Trophoblast cell (in vitro differentiated cells and primary cell): Measurements from ENCODE around the gene TMEM215.

Experiments
- DNase-seq, 2 donors: peaks; one replicate each; pipeline ENCODE4 v3.0.0-alpha.2; 2016
- H2AFZ ChIP-seq: 2 replicates; pipeline ENCODE4 v1.6.1; 2013; ENCODE audit warnings: low read length, moderate library complexity, mild to moderate bottlenecking; ENCODE audit not compliant: insufficient read depth, poor library complexity
- H2AK5ac ChIP-seq: 2 replicates; pipeline ENCODE4 v1.6.1; 2013; ENCODE audit warnings: mild to moderate bottlenecking, low read length
- H2BK120ac ChIP-seq: 2 replicates; pipeline ENCODE4 v1.6.1; 2013; ENCODE audit warnings: low read length, mild to moderate bottlenecking, moderate library complexity; ENCODE audit not compliant: insufficient read depth, poor library complexity
- H2BK12ac ChIP-seq: 2 replicates; pipeline ENCODE4 v1.6.1; 2013; ENCODE audit warnings: mild to moderate bottlenecking, low read length, moderate library complexity
- H2BK5ac ChIP-seq: 2 replicates; pipeline ENCODE4 v1.6.1; 2013; ENCODE audit warnings: low read length, low read depth, moderate library complexity, mild to moderate bottlenecking; ENCODE audit not compliant: poor library complexity
- H3K14ac ChIP-seq: 2 replicates; pipeline ENCODE4 v1.6.1; 2013; ENCODE audit warnings: mild to moderate bottlenecking, low read length
- H3K18ac ChIP-seq: 2 replicates; pipeline ENCODE4 v1.6.1; 2013; ENCODE audit warnings: mild to moderate bottlenecking, low read length
- H3K23ac ChIP-seq: 2 replicates; pipeline ENCODE4 v1.6.1; 2013; ENCODE audit warnings: low read length
- H3K27ac ChIP-seq: 2 replicates; pipeline ENCODE4 v1.5.1; 2013; ENCODE audit warnings: low read depth, mild to moderate bottlenecking, inconsistent platforms, low read length, moderate library complexity
- H3K27me3 ChIP-seq: 2 replicates; pipeline ENCODE4 v1.6.1; 2013; ENCODE audit warnings: inconsistent platforms, mild to moderate bottlenecking, low read length, moderate library complexity; ENCODE audit not compliant: insufficient read depth
- H3K36me3 ChIP-seq, 2 experiments: 1 replicate in 1 of 2; 2 replicates in 1 of 2; pipeline ENCODE4 v1.6.1; 2013; ENCODE audit warnings: low read length in 2 of 2, mild to moderate bottlenecking in 2 of 2, moderate library complexity in 1 of 2; ENCODE audit not compliant: insufficient read depth in 2 of 2, control insufficient read depth in 1 of 2
- H3K4ac ChIP-seq: 2 replicates; pipeline ENCODE4 v1.6.1; 2013; ENCODE audit warnings: low read depth, mild to moderate bottlenecking, low read length, moderate library complexity
- H3K4me1 ChIP-seq, 2 experiments: 1 replicate in 1 of 2; 2 replicates in 1 of 2; pipeline ENCODE4 v1.6.1; 2013; ENCODE audit warnings: low read length in 2 of 2, mild to moderate bottlenecking in 2 of 2, moderate library complexity in 1 of 2; ENCODE audit not compliant: insufficient read depth in 2 of 2, control insufficient read depth in 1 of 2
- H3K4me2 ChIP-seq: 2 replicates; pipeline ENCODE4 v1.6.1; 2013; ENCODE audit warnings: inconsistent platforms, mild to moderate bottlenecking, low read length, moderate library complexity
- H3K4me3 ChIP-seq: 2 replicates; pipeline ENCODE4 v1.5.1; 2013; ENCODE audit warnings: mild to moderate bottlenecking, low read depth, low read length, inconsistent platforms
- H3K79me1 ChIP-seq: one replicate; pipeline ENCODE4 v1.6.1; 2013; ENCODE audit warnings: low read length
- H3K79me2 ChIP-seq: 2 replicates; pipeline ENCODE4 v1.6.1; 2013; ENCODE audit warnings: low read length, mild to moderate bottlenecking; ENCODE audit not compliant: control insufficient read depth, insufficient read depth, poor library complexity
- H3K9ac ChIP-seq: 2 replicates; pipeline ENCODE4 v1.6.1; 2013; ENCODE audit warnings: mild to moderate bottlenecking, low read length
- H3K9me3 ChIP-seq: 2 replicates; pipeline ENCODE4 v1.6.1; 2013; ENCODE audit warnings: low read depth, mild to moderate bottlenecking, control low read depth, inconsistent platforms, low read length; ENCODE audit not compliant: insufficient read depth
- H4K12ac ChIP-seq: 2 replicates; pipeline ENCODE4 v1.6.1; 2013; ENCODE audit warnings: low read depth, mild to moderate bottlenecking, low read length, moderate library complexity
- H4K8ac ChIP-seq: 2 replicates; pipeline ENCODE4 v1.6.1; 2013; ENCODE audit warnings: low read depth, mild to moderate bottlenecking, low read length, moderate library complexity
- H4K91ac ChIP-seq: one replicate; pipeline ENCODE4 v1.6.1; 2013; ENCODE audit warnings: low read depth, mild to moderate bottlenecking, low read length, moderate library complexity
- WGBS: extraction: QIAGEN DNeasy Blood & Tissue Kit; methylation state at CpG from one replicate; pipeline ENCODE4 v1.1.7; 2013; ENCODE audit warnings: missing lambda C conversion rate; ENCODE audit not compliant: insufficient read length, insufficient coverage; ENCODE audit errors: extremely low coverage; 5-methylcytosine and 5-hydroxymethylcytosine counted together

The TMEM215 gene

DNA sequence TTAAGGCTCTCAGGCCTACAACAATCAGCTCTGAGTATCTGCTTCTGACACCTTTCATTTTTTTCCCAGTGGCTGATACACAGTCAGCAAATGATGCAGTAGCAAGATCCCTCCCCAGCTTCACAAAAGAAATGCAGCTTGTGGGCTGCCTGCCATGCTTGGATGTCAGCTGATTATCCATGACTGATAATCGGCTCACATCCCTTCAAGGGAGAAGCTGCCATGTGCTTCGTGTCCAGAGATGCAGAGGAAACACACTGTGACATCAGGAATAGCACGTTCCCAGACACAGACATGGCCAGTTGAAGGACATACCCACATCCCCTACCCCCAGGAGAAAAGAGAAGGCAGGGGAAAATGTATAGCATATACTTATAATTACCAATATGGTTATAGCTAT lies 27.9 kb downstream of the TMEM215 start:
- no peak overlapping the region for H2AFZ ChIP-seq
- H3K18ac ChIP-seq: no peak overlapping the region
- H4K12ac ChIP-seq: no peak overlapping the region
- H3K27me3 ChIP-seq: no peaks in the 10 kb centered on the region
- DNase-seq: no peak
- no peak overlapping the region for H3K9ac ChIP-seq
- no peaks in the 10 kb centered on the region for H3K4me1 ChIP-seq
- no CpG with 5 or more reads among the region's 3 CpGs for WGBS
- H2BK5ac ChIP-seq: no peak overlapping the region
- H3K23ac ChIP-seq: no peak overlapping the region
- H2BK12ac ChIP-seq: no peak overlapping the region
- no peak overlapping the region for H2AK5ac ChIP-seq
- no peaks in the 10 kb centered on the region for H3K79me1 ChIP-seq
- H3K79me2 ChIP-seq: no peaks in the 10 kb centered on the region
- no peak overlapping the region for H2BK120ac ChIP-seq
- no peaks in the 10 kb centered on the region for H3K9me3 ChIP-seq
- H3K4me3 ChIP-seq: peak overlapping the region; percentile 43
- no peak overlapping the region for H4K8ac ChIP-seq
- H3K4ac ChIP-seq: no peak overlapping the region
- H3K36me3 ChIP-seq: no peaks in the 10 kb centered on the region
- no peak overlapping the region for H3K27ac ChIP-seq
- no peak overlapping the region for H3K14ac ChIP-seq
- H4K91ac ChIP-seq: no peak overlapping the region
- H3K4me2 ChIP-seq: no peak overlapping the region

DNA sequence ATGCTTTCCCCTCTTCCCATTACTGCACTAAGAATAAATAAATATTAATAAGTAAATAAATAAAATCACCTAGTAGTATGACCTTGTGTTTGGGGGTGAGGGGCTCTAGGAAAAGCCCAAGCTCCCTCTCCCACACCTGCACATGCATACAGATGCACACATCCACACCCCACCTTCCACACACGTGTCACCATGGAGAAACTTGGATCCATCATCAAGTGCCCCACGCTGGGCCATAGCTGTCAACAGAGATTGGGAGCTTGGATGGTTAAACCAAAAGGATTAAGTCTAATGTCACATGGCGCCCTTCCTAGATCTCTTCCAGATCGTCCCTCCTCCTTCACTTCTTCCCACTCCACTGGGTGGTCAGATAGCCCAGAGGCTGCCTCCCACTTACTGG lies 37.0 kb downstream of the TMEM215 start:
- no peaks in the 10 kb centered on the region for H3K36me3 ChIP-seq
- H3K23ac ChIP-seq: no peak overlapping the region
- H3K18ac ChIP-seq: no peak overlapping the region
- no peak overlapping the region for H4K12ac ChIP-seq
- WGBS: no CpG with 5 or more reads among the region's 4 CpGs
- no peaks in the 10 kb centered on the region for H3K9me3 ChIP-seq
- H2BK12ac ChIP-seq: no peak overlapping the region
- H3K4me2 ChIP-seq: no peak overlapping the region
- peak overlapping the region; percentile 13 for H3K9ac ChIP-seq
- H2BK5ac ChIP-seq: no peak overlapping the region
- no peak for DNase-seq
- no peak overlapping the region for H2BK120ac ChIP-seq
- H3K79me1 ChIP-seq: no peaks in the 10 kb centered on the region
- H3K27ac ChIP-seq: no peak overlapping the region
- H4K8ac ChIP-seq: no peak overlapping the region
- H3K4ac ChIP-seq: no peak overlapping the region
- H3K79me2 ChIP-seq: no peaks in the 10 kb centered on the region
- no peak overlapping the region for H4K91ac ChIP-seq
- H3K4me1 ChIP-seq: no peaks in the 10 kb centered on the region
- H3K4me3 ChIP-seq: no peak overlapping the region
- no peak overlapping the region for H2AK5ac ChIP-seq
- no peak overlapping the region for H2AFZ ChIP-seq
- H3K14ac ChIP-seq: no peak overlapping the region
- H3K27me3 ChIP-seq: no peaks in the 10 kb centered on the region

DNA sequence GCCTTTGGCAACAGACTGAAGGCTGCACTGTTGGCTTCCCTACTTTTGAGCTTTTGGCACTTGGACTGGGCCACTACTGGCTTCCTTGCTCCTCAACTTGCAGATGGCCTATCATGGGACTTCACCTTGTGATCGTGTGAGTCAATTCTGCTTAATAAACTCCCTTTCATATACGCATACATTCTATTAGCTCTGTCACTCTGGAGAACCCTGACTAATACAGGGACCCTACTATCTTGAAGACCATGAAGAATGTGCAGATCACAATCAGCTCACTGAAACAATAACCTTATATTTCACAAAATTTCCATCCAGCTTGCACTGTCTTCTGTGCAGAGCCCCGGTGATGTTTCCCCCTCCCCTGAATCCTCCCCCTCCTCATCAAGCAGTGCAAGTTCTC lies 39.8 kb downstream of the TMEM215 start:
- Histone ChIP-seq H3K23ac (no peak overlapping the region), H3K14ac (no peak overlapping the region), H3K36me3 (no peaks in the 10 kb centered on the region), H3K4me2 (no peak overlapping the region), H4K12ac (no peak overlapping the region), H3K4ac (no peak overlapping the region), H4K91ac (no peak overlapping the region), H3K4me3 (no peak overlapping the region), H3K9ac (no peak overlapping the region), H2BK120ac (no peak overlapping the region), H3K79me2 (no peaks in the 10 kb centered on the region), H3K27me3 (no peaks in the 10 kb centered on the region), H3K79me1 (no peaks in the 10 kb centered on the region), H2BK5ac (no peak overlapping the region), H3K27ac (no peak overlapping the region), H2AK5ac (no peak overlapping the region), H3K18ac (no peak overlapping the region), H3K9me3 (no peaks in the 10 kb centered on the region), H2AFZ (no peak overlapping the region), H4K8ac (no peak overlapping the region), H3K4me1 (no peaks in the 10 kb centered on the region), H2BK12ac (no peak overlapping the region)
- DNase-seq: no peak
- no CpG with 5 or more reads among the region's 3 CpGs for WGBS

DNA sequence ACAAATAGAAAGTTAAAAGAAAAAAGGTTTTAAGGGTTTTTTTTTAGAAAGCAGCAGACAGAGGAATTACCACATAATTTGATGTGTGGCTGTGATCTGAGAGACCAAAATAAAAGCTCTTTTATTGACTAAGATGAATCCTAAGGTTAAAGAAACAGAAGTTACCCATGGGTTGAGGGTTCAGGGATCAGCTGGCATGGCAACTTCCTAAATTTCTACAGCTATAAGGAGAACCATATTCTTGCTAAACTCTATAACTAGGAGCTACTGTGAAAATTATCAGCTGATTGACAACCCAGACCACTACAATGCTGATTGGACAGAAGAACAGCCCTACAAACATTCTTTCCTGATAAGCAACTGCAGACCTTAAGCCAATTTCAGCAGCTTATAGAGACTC lies 40.2 kb downstream of the TMEM215 start:
- Histone ChIP-seq H3K4me3 (no peak overlapping the region), H3K27ac (no peak overlapping the region), H2BK12ac (no peak overlapping the region), H4K91ac (no peak overlapping the region), H3K14ac (no peak overlapping the region), H3K79me1 (no peaks in the 10 kb centered on the region), H3K23ac (no peak overlapping the region), H3K18ac (no peak overlapping the region), H2BK5ac (no peak overlapping the region), H4K8ac (no peak overlapping the region), H3K36me3 (no peaks in the 10 kb centered on the region), H3K4me1 (no peaks in the 10 kb centered on the region), H3K4me2 (no peak overlapping the region), H3K9me3 (no peaks in the 10 kb centered on the region), H3K9ac (no peak overlapping the region), H4K12ac (no peak overlapping the region), H2AFZ (no peak overlapping the region), H3K27me3 (no peaks in the 10 kb centered on the region), H2BK120ac (no peak overlapping the region), H3K79me2 (no peaks in the 10 kb centered on the region), H3K4ac (no peak overlapping the region), H2AK5ac (no peak overlapping the region)
- no peak for DNase-seq

DNA sequence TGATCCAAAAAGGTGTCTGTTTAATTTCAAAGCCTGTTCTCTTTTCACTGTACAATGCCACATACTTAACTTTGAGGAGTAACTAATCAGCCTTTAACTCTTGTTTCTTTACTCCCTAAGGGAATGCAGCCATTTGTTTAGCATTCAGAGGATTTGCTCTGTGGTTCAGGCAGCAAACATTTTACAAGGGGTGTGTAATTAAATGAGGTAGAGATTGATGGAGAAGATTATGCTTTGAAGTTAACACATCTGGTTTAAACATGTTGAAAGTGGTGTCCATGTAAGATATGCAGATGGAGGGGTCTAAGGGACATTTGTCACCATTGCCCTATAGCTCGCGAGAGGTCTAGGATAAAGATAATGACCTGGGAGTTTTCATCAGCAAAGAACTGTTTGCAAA lies 41.9 kb downstream of the TMEM215 start:
- Histone ChIP-seq H3K27ac (no peak overlapping the region), H3K27me3 (no peaks in the 10 kb centered on the region), H2BK5ac (no peak overlapping the region), H4K8ac (no peak overlapping the region), H3K36me3 (no peaks in the 10 kb centered on the region), H4K91ac (no peak overlapping the region), H3K4me3 (no peak overlapping the region), H3K79me1 (no peaks in the 10 kb centered on the region), H3K4me1 (no peaks in the 10 kb centered on the region), H3K18ac (no peak overlapping the region), H3K4me2 (no peak overlapping the region), H3K4ac (no peak overlapping the region), H2AK5ac (no peak overlapping the region), H3K14ac (no peak overlapping the region), H3K9ac (no peak overlapping the region), H3K79me2 (no peaks in the 10 kb centered on the region), H2AFZ (no peak overlapping the region), H2BK12ac (no peak overlapping the region), H2BK120ac (no peak overlapping the region), H3K9me3 (no peaks in the 10 kb centered on the region), H3K23ac (no peak overlapping the region), H4K12ac (no peak overlapping the region)
- no peak for DNase-seq
- no CpG with 5 or more reads among the region's 2 CpGs for WGBS
